ENCODE measurements around the gene FASTK.

Gene FASTK

DNA sequence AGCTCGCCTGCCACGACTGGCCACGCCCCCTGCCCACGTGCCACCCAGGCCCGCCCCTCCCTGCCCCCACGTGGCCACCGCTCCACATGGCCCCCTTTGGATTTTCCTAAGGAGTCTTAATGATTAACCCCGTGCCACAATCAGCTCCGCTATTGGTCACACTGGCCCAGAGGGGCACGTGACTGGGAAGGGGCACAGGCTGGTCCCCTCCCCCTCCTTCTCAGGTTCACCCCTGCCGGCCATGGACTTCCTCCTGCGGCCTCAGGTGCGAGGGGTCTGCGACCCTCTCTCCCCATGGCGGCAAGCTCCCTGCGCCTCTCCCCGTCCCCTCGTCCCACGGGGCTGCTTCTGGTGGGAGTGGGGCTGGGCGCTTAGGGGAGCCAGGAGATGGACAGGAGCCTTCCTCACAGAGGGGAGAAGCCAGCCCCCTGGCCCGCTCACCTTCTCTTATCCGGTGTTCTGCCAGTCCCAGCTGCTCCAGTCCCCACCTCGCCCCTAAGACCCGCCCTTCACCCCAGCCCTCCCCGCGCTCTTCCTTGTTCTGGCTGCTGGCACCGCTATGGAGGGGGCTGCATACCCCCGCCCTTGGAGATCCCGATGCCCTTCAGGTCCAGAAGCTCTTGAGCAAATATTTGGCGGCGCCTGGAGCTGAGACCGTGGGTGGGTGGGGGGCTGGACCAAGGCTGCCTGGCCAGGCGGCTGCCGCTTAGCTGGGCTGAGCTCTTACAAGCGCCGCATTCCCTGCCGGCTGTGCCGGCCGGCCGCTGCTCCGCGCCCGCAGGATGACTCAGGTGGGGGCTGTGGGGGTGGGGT, 18.0 kb downstream of the FASTK start:
- no peak for DNase-seq

DNA sequence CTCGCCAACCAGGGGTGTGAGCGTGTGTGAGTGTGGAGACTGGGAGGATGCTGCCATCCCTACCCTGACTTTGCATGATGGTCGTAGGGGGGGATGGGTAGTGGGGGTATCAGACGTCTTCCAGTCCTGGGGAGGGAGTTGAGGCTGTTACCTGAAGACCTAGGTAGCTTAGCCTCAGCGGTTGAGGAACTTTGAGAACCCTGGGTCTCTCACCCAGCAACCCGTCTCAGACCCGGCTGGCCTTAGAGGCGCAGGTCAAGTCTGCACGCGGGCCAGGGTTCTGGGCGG, 18.6 kb downstream of the FASTK start:
- no peak for DNase-seq

DNA sequence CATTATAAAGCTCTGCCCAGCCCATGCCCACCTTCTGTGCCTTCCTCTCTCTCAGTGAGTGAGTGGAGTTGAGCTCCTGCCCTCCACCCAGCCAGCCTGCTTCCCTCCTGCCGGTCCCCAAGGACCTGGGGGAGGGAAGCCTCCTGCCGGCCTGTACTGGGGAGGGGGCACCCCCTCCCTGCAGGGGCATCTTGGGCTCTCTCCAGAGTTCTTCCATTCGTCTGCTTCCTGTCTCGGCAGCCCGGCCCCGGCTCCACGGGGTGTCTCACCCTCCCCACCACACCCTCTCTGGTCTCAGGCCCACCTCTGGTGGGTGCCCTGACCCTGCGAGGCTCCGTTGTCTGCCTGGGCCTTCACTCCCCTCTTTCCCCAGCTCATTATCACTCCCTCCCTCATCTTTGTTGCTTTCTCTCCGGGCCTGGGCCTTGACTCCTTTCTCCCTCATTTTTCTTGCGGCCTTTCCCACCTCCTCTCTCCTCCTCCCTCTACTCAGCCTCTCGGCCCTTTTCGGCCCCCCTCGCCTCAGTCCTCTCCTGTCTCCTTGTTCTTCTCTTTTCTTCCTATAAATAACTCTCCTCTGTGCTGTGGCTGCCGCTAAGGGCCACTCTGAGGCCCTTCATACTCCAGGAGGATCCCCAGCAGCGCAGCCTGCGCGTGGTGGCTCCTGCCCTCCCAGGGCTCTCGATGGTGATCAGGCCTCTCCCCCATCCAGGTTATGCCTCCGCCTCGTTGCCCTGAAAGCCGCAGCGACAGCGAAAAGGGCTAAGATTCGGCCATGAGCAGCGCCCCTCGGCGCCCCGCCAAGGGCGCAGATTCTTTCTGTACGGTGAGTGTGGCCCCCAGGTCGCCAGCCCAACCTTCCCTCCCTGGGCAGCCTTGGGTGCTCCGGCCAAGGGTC, 19.1 kb downstream of the FASTK start:
- no peak for DNase-seq

- DNase-seq: no peak
These were observed 20.0 kb downstream of the FASTK start for GRCh38 chr7:151060416-151061212.

GRCh38 chr7:151060113-151060415, 20.5 kb downstream of the FASTK start:
- no peak for DNase-seq

DNA sequence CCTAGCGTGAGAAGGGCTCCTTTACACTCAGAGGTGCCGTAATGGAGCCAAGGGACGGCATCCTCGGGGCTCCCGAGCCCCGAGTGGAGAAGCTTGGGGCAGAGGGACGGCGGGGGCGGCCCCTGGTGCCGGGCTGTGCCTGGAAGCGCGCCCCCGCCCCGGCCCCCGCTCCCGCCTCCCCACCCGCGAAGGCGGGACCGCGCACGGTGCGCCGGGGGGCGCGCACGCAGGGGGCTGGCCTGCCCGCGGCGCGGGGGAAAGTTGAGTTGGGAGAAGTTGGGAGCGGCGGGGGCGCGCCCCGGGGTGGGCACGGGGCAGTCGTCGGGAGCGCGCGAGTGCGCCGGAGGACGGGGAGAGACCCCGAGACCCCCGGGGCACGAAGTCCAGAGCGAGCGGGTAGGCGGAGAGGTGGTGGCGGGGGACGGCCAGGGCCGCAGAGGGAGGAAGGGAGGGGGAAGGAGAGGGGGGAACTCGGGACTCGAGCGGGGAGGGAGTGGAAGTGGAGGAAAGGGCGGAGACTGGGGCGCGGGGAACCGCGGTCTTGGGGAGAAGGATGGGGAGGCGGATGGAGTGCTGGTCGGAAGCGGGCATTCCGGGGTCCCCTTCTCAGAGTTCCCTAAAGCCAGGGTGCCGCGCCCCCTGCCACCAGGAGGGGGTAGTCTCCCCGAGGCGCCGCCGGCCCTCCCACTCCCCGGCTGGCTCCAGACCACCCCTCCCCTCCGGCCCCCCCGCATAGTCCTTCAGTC, 21.1 kb downstream of the FASTK start, which contains the start of gene SLC4A2:
Gene SLC4A2, plus strand, starts transcription at position 223 of the 746 bp plus-strand sequence. CDS start 2,399 bp downstream, outside the sequence.
- DNase-seq: peak; percentile 40

- no peak for DNase-seq
These were observed 21.7 kb downstream of the FASTK start for GRCh38 chr7:151058781-151059366.

DNA sequence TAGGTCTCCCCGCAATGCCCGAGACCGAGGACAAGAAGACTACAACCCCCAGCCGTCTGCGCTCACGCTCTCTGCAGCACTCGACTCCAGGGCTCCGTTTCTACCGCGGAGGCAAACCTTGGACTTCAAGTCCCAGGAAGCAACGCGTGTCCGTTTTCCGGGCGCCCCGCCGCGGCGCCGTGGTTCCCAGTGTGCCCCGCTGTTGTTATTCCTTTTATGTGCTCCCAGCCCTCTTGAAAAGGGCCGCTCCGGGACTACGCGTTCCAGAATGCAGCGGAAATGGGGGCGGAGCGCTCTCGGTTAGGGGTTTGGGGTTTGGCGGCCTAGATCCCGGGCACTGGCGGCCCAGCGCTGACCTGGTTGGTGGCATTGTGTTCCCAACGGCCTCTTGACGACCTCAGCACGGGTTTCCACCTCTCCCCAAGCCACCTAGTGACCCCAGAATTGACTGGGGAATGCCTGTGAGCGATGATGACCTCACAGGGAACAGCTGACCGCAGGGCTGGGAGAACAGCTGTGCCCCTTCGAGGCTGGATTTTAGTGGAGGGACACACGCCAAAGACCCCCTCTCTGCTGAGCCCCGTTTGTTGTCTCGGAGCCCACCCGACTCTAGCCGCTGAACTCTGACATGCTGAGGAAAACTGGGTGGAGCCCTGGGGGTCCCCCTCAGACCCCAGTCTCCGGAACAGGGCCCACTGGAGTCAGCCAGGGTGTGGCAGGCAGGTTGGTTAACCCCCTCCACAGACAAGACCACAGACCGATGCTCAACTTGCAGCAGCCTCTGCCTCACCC, 22.4 kb downstream of the FASTK start:
- peak; percentile 99 for DNase-seq

DNA sequence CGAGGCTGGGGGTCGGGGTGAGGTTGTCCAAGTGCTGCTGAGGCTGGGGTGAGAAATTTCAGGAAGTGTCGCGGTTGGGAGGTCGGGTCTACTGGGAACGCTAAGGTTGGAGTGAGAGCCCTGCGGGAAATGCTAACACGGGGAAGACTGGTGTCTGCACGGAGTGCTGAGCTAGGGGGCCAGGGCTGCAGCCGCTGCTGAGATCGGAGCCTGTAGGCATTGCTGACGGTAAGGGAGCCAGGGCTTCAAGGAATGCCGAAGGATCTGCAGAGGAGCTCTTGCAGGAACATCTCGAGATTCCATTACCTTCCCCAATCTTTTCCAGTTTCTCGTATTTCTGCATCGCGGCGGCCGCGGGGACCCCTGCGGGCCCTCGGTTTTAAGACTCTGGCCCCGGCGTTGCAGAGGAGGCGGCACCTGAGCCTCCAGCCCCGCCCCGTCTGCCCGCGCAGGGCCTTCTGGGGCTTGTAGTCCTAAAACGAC, 23.1 kb downstream of the FASTK start, which contains the start of gene CDK5:
Gene CDK5, minus strand, starts transcription at position 392 of the 483 bp plus-strand sequence. Its CDS starts 49 bp downstream, at position 343.
- no peak for DNase-seq

DNA sequence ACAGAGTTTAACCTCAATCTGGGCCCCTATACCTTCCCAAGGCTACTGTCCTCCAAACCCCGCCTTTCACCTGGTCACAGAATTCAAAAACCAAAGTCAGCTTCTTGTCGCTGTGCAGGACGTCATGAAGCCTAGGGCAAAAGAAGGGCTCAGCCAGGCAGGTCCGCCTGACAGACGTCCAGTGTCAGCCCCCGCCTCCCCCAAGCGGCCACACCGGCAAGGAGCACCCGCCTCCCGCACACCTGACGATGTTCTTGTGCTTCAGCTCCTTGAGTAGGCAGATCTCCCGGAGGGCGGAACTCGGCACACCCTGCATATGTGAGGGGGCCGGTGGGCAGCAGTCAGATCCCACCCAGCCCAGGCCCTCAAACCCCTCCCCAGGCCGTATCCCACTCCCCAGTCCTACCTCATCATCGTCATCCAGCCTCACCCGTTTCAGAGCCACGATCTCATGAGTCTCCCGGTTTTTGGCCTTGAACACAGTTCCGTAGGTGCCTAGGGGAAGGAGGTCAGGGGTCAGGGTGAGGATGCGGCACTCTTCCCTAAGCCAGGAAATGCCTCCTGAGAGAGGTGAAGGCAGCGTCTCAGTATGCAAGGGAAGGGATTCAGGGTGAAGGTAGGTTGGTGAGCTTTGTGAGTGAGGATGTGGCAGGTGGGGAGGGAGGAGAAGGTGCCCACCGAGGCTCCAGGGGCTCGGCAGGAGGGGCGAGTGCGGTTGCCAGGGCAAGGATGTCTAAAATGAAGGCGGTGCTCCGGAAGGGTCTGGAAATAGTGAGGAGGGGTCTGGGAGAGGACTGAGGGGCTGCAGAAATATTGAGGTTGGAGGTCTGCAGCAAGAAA, 23.7 kb downstream of the FASTK start:
- DNase-seq: no peak

- DNase-seq: no peak
These were observed 24.3 kb downstream of the FASTK start for GRCh38 chr7:151056283-151056665.

GRCh38 chr7:151053751-151054150, 26.9 kb downstream of the FASTK start:
- DNase-seq: no peak

GRCh38 chr7:151053096-151053495, 27.5 kb downstream of the FASTK start:
- no peak for DNase-seq

- no peak for DNase-seq
These were observed 29.5 kb downstream of the FASTK start for GRCh38 chr7:151051108-151051507.

DNA sequence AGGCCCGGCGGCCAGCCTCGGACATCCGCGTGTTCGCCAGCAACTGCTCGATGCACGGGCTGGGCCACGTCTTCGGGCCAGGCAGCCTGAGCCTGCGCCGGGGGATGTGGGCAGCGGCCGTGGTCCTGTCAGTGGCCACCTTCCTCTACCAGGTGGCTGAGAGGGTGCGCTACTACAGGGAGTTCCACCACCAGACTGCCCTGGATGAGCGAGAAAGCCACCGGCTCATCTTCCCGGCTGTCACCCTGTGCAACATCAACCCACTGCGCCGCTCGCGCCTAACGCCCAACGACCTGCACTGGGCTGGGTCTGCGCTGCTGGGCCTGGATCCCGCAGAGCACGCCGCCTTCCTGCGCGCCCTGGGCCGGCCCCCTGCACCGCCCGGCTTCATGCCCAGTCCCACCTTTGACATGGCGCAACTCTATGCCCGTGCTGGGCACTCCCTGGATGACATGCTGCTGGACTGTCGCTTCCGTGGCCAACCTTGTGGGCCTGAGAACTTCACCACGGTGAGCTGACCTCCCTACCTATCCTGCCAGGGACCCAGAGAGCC, 31.6 kb downstream of the FASTK start:
- no peak for DNase-seq

GRCh38 chr7:151047976-151048815, 32.4 kb downstream of the FASTK start, which contains the start of gene ASIC3:
Gene ASIC3 (plus strand): TSS chr7:151048531. CDS start chr7:151048886, 355 bp downstream.
- no peak for DNase-seq

- DNase-seq: no peak
These were observed 33.7 kb downstream of the FASTK start for GRCh38 chr7:151046603-151047573.

All from GF-D8 (cell line).